ENCODE measurements around the gene ARHGEF11.

DNA sequence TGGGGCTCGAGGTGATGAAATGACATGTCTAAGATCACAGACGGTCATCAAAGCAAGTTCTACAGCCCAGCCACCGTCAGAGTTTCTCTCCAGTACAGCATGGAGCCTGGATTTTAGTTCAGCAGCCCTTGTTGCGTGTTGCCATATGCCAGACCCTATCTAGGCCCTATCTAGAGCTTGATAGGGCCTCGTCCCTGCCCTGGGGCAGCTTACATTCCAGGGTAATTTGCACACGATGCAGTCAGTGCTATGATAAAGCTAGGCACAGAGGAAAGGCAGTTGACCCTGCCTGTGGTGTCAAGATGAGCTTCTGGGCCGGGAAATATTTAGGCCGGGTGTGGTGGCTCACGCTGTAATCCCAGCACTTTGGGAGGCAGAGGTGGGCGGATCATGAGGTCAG, 35.2 kb upstream of the ARHGEF11 start:
- no peak for TF ChIP-seq CREM (IDR thresholded peaks at IDR 0.05; ENCODE audit: low read depth)
- no peak for TF ChIP-seq TARDBP (IDR thresholded peaks at IDR 0.05)
- no peak for TF ChIP-seq POLR2AphosphoS5 (IDR thresholded peaks at IDR 0.05; ENCODE audit: control insufficient read depth, insufficient read depth, low read depth, low read length)
- TF ChIP-seq RFX5 (IDR thresholded peaks at IDR 0.05; ENCODE audit: low read depth, low read length) = no peak

Data from K562 (cell line).